Anterior cingulate cortex (tissue), 58 donors: ENCODE measurements around the gene NDUFS6.
"Not testable (repeated sequence)": the region's sequence is repeated elsewhere in the genome, so short reads cannot be mapped to it uniquely, and the experiment has no call there.

Source experiments
- DNase-seq, 58 donors: peaks; one replicate each; lab custom pipeline; 2025; lab: John Stamatoyannopoulos, UW

The NDUFS6 gene

DNA sequence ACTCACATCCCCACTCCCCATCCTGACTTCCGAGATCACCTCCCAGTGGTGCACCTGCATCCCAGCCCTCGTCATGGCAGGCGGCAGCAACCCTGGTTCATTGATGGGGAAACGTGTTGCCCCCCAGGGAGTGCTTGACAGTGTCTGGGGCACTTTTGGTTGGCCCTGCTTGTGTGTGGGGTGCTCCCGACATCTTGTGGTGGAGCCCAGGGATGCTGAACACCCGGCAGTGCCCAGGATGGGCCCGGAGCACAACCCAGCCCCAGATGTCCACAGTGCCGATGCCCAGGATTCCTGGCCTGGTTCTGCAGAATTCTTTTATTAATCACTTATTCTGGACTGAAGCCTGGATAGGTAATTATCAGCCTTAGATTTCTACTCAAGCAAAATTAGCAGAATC is 5.3 kb upstream of the NDUFS6 start:
- no peak for DNase-seq

GRCh38 chr5:1796371-1797102 is 4.7 kb upstream of the NDUFS6 start:
- DNase-seq = no peak

DNA sequence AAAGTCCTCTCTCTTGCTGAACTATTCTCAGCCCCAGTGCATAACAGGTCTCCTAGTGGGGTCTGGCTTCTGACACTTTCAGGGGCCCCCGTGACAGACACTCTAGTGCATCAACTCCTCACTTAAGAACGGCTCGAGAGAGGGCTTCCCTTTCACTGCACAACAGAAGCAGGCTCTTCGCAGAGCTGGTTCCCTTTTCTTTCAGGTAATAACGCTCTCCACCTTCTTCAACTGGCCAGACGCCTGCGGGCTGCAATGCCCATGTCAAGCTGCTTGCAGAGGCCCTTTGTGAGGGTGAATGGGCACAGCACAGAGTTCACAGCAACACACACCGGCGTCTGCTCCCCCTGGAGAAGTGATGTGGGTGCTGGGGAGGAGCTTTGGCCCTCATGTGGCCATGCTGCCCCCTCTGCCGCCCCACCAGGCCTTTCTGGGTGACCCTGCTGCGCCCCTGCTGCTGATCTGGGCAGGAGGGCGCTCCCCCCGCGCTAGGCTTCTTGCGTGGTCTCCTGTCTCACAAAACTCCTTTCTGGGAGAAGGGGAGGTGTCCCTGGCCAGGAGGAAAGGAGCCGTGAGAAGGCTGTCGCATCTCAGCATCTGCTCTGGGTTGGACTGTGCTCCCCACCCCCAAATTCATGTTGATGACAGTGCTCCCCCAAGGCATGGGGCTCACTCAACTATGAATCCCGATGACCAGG is 4.0 kb upstream of the NDUFS6 start:
- DNase-seq = no peak

GRCh38 chr5:1797855-1798254 is 3.4 kb upstream of the NDUFS6 start:
- DNase-seq = no peak

- not testable (repeated sequence) for DNase-seq
Observed at GRCh38 chr5:1798589-1798988, 2.6 kb upstream of the NDUFS6 start.

GRCh38 chr5:1799110-1799601 is 2.1 kb upstream of the NDUFS6 start:
- peak in 2 of 58 donors; percentile 10 to 47 for DNase-seq

DNA sequence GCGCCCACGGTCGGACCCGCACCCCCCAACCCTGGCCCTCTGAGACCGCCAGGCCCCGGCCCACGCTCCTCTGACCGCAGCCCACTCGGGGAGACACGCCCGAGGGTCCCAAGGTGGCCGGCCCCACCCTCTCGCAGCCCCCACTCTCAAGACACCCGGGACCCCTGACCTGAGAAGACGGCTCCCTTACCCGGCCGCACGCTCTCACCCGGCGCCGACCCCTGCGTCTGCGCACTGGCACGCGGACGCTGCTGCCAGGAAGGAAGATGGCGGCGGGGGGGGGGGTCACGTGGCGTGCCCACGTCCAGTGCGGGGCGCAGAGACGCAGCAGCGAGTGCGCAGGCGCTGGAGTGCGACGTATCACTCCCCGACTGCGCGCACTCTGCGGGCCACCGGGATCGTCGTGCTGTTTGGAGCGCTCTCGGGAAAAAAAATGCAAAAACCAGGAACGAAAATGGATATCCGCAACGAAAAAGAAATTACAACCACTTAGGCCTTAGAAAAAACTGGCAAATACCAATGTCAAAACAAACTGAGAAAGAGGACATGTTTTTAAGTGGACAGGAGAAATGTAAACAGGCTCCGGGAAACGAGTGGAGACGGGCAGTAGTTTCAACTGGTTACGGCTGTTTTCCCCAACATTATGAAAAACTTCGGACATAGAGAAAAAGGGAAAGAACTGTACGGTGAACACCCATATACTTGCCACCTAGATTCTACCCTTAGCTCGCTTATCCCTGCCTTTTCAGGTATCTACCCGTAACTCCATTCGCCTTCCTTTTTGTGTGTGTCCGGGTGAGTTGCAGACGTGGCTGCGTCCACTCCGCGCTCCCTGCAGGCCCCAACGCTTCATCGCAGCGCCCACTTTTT is 1.4 kb upstream of the NDUFS6 start, which contains the start of gene MRPL36:
MRPL36 (minus strand) TSS at position 236 of the 870 bp plus-strand sequence. CDS start 902 bp downstream, outside the sequence.
- peak; percentile 31 to 94 (median 86) for DNase-seq

DNA sequence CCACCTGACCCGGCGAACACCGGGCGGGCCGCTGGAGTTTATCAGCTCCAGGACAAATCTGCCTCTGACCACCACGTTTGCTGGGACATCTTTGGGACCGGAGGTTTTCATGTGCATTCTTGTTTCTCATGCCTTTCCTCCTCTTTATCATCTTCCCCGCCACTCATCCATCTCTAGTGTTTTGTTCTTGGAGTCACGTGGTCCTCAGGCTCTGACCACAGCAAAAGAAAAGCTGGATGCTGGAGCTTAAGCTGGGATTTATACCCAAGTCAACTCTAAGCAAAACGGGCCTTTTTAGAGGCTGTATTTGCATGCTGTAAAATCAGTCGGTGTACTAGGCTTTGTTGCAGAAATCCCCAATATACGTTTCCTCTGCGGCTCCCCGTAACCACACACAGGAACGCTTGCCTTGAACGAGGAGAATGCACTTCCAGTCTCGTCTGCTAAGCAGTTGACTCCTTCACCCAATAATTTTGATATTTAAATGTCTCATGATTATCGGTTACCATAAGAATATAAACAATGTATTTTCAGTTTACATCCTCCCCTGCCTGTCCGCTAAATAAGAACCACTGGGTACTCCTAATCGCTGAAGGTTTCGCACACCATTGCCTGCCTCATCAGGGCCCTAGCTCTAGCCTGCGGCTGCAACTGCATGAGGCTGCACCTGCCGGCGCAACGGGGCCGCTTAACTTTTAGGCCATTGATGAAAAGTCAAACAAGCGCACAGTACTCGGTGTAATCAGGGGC is 560 bp upstream of the NDUFS6 start:
- DNase-seq = peak in 27 of 58 donors; percentile 11 to 73 (median 48)

DNA sequence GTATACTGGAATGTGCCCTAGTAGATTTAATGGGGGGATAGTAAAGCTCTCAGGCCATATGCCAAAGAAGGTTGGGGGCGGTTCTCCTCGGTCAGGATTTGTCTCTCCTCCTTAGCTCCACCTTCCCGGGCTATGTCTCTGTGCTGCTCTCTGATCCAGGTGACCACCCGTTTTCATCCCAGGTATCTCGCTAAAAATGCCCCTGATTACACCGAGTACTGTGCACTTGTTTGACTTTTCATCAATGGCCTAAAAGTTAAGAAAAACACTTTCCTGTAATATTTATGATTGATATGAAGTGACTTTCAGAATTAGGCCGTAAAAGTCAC is 724 bp downstream of the NDUFS6 start:
- DNase-seq = no peak

- DNase-seq = no peak
Observed at GRCh38 chr5:1803192-1803591, 2.0 kb downstream of the NDUFS6 start.

- DNase-seq = no peak
Observed at GRCh38 chr5:1804001-1804690, 2.9 kb downstream of the NDUFS6 start.

- DNase-seq = no peak
Observed at GRCh38 chr5:1805326-1805725, 4.1 kb downstream of the NDUFS6 start.

DNA sequence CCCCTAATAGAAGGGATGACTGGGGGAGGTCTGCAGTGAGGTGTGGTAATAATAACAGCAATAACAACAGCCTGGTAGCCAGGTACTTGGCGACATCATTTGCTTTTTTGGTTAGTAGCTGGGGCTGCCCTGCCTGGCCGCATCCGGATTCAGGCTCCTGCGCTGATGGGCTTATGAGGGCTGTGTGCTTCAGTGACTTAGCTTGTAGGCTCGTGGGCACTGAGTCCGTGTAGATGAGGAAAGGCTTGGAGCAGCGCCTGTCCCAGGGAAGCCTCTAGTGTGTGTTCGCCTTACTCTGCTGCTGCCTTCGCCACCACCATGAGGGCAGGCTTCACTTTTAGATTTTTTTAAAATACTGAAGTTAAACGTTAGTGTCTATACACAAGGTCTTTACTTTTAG is 4.5 kb downstream of the NDUFS6 start:
- no peak for DNase-seq

DNA sequence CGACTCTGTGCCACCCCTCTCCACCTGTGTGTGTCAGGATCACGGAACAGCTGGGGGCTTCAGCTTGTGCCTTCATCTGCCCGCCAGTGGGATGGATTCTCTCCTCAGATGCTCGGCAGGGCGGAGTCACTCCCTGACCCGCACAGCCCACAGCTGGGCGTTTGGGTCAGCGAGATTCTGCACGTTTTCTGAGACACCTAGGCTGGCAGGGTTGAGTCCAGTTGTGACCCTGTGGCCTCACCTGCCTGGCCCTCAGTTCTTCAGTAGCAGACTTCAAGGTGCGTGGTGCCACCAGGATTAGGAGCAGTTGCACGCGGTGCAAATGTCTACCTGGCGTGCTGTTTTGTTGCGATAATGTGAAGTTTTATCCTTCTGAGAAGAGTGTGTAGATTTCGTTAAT is 5.0 kb downstream of the NDUFS6 start:
- DNase-seq = no peak

GRCh38 chr5:1806974-1807373 is 5.8 kb downstream of the NDUFS6 start:
- DNase-seq = no peak

- no peak for DNase-seq
Observed at GRCh38 chr5:1807451-1808185, 6.4 kb downstream of the NDUFS6 start.

DNA sequence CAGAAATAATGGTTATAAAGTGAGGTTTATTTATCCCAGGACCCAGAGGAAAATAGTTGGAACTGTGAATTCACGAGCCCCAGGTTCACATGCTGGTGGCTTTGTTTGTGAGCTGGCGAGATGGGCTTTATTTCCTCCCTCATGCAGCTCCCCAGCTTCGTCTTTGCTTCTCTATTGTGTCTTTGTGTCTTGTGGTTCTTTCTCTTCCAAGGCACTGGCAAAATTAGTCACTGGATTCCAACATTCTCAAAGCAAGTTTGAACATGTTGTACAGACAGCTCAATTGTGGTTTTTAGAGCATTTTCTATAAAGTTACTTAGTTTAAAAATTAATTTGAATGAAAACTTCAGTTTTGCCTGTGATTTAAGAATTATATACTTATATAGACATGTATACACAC is 7.2 kb downstream of the NDUFS6 start:
- no peak for DNase-seq

DNA sequence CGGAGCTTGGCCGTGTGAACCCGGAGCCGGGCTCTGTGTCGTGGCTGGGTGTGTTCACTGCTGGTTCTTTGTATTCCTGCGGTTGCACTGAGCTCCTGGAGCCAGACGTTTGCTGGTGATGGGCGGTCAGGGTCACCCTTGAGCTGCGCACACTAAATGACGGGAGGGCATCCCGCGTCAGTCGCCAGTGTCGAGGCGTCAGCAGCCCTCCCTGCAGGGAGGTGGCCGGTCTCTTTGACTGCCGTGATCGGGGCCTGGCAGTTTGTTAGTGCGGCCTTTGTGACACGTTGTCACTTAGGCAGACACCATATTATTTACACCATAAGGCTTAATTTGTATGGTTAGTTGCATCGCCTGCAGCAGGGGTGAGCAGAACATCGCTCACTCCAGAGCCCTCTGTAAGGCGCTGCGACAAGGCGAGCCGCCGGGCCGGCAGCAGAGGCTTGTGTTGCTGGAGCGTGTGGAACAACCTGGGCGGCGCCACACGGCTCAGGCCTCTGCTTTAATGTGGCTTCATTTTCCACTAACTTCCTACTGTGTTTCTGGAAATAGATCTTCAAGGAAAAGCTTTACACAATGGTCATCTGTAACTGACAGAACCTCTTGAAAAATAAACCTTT is 8.3 kb downstream of the NDUFS6 start:
- DNase-seq = no peak
